ENCODE measurements around the gene CCNE1. TPM values are rescaled to one million over a fixed set of nuclear protein-coding genes. Genes with fewer than 3 reads are reported as not detected.

The CCNE1 gene
- total RNA-seq, 1 experiment from 2014 or later, result 40.2 TPM

GRCh38 chr19:29795461-29796172, 16.2 kb upstream of the CCNE1 start:
- Histone ChIP-seq H2BK12ac (ENCODE audit: insufficient read length, low read depth, low read length) (no peak overlapping the region), H3K18ac (ENCODE audit: insufficient read length, low read depth, low read length) (no peak overlapping the region), H3K9me3 (ENCODE audit: control insufficient read depth, low read depth, low read length) (no peaks in the 10 kb centered on the region), H2BK20ac (ENCODE audit: low read depth, low read length, poor library complexity, severe bottlenecking) (no peak overlapping the region), H3K4me1 (ENCODE audit: insufficient read depth, low read length) (no peaks in the 10 kb centered on the region), H2BK5ac (ENCODE audit: insufficient read length, low read length) (no peak overlapping the region), H3K23me2 (ENCODE audit: insufficient read length, low read depth, low read length, poor library complexity, severe bottlenecking) (no peaks in the 10 kb centered on the region), H2AK5ac (ENCODE audit: insufficient read length, low read length) (no peak overlapping the region), H3K23ac (ENCODE audit: insufficient read length, low read depth, low read length) (no peak overlapping the region), H2BK15ac (ENCODE audit: low read depth, low read length) (no peak overlapping the region), H3K27ac (ENCODE audit: insufficient read length, low read depth, low read length) (no peak overlapping the region), H4K91ac (ENCODE audit: insufficient read length, low read depth, low read length) (no peak overlapping the region), H3K79me2 (ENCODE audit: insufficient read depth, low read length) (no peaks in the 10 kb centered on the region), H3K9ac (ENCODE audit: extremely low read depth, insufficient read length, low read length) (no peak overlapping the region), H2BK120ac (ENCODE audit: low read depth, low read length, poor library complexity, severe bottlenecking) (no peak overlapping the region), H3K56ac (ENCODE audit: insufficient read length, low read depth, low read length) (no peak overlapping the region), H3K4me2 (ENCODE audit: insufficient read depth, insufficient read length, low read length) (no peak overlapping the region), H4K5ac (ENCODE audit: insufficient read length, low read depth, low read length) (no peak overlapping the region), H3K14ac (ENCODE audit: insufficient read depth, low read length) (no peak overlapping the region), H3K27me3 (ENCODE audit: insufficient read depth, low read length) (no peaks in the 10 kb centered on the region), H4K8ac (replicated peaks; ENCODE audit: insufficient read length, low read depth, low read length) (no peak overlapping the region), H3T11ph (ENCODE audit: low read length) (no peak overlapping the region), H3K4ac (ENCODE audit: low read depth, low read length) (no peak overlapping the region), H2AFZ (ENCODE audit: low read length) (no peak overlapping the region), H3K79me1 (ENCODE audit: insufficient read depth, low read depth, low read length, poor library complexity, severe bottlenecking) (no peaks in the 10 kb centered on the region), H4K20me1 (ENCODE audit: control insufficient read depth, insufficient read depth, insufficient read length) (no peaks in the 10 kb centered on the region)
- no peak overlapping the region for H3K27ac Mint-ChIP-seq
- H3K4me1 Mint-ChIP-seq, result peaks cover 2 to 13% of the 10 kb centered on the region in 2 experiments; a peak in 2 of 4 replicates
- no peaks in the 10 kb centered on the region; a peak in 1 of 5 replicates for H3K9me3 Mint-ChIP-seq
- WGBS (ENCODE audit: extremely low coverage, insufficient read length, low lambda C conversion rate), result no CpG with 5 or more reads among the region's 16 CpGs
- H3K36me3 Mint-ChIP-seq (ENCODE audit: insufficient read depth in 1 of 3, low read depth in 3 of 3), result no peaks in the 10 kb centered on the region; a peak in 1 of 7 replicates
- DNase-seq, result no peak
- no peaks in the 10 kb centered on the region; the same call in 1 of the 2 replicates for H3K27me3 Mint-ChIP-seq (ENCODE audit: low read depth)
- no peak for TF ChIP-seq CTCF (conservative IDR thresholded peaks at IDR 0.05)
- peak overlapping the region in 1 of 2 experiments; percentile 2; a peak in 1 of 5 replicates for H3K4me3 Mint-ChIP-seq

Data from H9 (cell line).